Activated T-helper 9 cell treated with anti-CD3 and anti-CD28 coated beads, Interleukin-2, amount 50 U/mL, for 16 hours (primary cell): Measurements from ENCODE around the gene KRT33B.

Source experiments
- DNase-seq: peaks from one replicate; pipeline ENCODE4 v3.0.0-alpha.2; 2020; ENCODE audit warnings: low read depth

The KRT33B gene

DNA sequence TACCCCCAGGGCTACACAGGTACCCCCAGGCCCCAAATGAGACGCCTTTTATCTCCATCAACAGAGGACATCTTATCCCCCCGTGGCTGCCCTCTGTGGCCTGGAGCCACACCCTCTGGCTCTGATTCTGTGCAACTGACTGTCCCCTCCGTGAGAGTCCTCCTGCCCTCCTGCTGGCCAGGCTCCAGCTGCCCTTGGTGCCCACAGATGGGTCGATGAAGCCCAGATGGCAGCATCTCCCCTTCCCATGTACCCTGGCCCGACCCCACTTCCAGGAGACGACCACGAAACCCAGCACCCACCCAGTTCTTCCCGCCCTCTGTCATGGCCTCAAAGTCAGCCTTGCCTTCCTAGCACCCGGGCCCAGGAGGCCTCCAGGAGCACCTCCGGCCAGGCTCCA lies 44.5 kb downstream of the KRT33B start:
- no peak for DNase-seq

DNA sequence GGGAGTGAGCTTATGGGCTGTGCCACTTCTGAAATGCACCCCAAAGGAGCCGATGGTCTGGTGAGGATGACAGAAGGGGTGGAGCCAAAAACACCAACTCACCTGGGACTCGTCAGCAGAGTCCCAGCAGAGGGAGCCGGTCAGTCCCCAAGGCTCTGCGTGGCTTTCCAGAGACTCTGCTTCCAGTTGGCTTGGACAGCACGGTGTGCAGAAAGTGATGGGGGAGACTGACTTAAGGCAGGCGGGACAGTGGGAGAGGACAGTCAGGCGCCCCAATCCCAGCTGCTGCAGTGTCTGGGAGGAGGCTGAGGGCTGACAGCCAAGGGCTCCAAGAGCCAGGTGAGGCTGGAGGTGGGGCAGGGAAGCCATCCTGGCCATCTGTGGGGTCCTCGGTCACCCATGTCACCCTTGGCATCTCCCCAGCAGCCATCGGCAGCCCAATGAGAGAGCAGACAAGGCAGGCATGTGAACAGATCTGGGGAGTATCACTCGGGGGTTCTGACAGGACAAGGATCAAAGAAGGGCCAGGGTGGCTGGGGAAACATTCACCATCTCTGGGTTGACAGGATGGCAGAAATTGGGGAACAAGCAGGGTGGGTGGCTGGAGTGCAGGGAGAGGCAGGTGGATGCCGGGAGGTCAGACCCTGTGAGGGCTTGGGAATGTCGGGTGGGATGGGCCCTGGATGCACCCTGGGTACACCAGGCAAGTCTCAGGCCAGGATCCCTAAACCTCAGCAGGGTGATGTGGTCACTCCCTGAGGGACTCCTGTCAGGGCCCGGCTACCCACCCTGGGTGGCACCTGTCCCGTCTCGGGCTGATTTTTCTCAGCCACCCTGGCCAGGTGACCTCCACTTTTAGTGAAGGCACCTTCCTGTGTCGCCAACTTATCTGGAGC lies 45.2 kb downstream of the KRT33B start:
- no peak for DNase-seq

DNA sequence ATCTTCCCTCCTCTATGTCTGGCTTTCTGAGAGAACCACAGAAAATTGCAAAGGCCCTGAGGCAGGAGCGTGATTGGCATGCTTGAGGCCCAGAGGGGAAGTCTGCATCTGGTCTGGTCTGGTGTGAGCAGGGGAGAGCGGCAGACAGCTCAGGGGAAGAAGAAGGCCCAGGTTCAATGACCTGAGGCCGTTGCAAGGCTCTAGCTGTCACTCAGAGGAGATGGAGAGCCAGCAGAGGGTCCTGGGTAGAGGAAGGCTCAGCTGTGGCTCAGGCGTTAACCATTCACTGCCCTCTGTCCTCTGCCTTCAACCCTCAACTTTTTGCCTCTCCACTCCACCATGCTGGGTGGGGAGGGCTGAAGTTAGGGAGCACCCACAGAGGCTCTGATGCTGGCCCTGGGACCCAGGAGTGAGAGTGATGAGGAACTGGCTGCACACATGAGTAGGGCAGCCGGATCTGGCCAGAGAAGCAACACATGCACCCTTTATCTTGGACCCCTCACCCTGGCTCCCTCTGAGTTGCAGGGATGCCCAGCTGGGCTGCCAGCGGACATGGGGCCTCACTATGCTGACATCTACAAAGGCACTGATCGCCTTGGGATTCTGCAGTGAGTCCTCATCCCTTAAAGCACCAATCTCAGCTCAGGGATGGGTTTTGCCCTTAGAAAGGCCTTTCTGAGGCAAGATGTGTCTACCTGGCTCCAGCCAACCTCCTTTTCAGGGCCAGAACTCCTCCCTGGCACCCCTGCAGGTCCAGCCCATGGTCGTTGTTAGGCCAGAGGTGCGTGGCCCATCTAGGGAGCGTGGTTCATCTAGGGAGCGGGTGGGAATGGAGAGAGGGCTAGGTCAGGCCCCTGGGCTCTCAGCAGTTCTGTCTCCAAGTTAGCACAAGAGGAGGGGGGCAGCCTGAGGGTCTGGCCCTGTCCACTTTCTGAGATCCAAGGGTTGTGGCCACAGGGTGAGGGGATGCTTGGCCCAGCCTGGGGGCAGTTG lies 46.4 kb downstream of the KRT33B start:
- DNase-seq, result no peak

DNA sequence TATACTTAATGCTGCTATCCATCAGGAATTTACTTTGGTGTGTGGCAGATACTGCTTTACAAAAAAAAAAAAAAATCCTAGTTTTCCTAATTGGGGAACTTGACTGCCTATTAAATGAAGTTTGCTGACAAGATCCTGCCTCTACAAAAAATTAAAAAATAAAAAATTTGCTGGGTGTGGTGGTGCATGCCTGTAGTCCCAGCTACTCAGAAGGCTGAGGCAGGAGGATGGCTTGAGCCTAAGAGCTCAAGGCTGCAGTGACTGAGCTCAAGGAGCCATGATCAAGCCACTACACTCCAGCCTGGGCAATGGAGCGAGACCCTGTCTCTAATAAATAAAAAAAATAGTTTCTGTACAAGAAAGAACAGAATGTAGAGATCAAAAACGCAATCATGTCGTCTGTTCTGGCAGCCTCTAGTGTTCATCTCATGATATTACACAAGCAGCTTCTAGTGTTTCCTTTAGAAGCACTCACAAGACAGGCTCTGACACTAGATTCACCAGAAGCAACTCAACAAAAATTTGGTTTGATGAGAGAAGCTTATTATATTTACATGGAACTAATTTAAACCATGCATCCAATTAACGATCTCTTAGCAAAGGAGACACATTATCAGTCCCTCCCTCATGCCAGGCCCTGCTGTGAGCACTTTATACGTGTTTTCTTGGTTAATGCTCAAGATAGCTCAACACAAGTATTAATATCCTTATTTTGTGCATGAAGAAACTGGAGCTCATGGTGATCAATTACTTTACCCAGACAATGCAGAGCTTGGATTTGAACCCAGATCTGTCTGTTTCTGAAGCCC lies 47.3 kb downstream of the KRT33B start:
- DNase-seq, result no peak

DNA sequence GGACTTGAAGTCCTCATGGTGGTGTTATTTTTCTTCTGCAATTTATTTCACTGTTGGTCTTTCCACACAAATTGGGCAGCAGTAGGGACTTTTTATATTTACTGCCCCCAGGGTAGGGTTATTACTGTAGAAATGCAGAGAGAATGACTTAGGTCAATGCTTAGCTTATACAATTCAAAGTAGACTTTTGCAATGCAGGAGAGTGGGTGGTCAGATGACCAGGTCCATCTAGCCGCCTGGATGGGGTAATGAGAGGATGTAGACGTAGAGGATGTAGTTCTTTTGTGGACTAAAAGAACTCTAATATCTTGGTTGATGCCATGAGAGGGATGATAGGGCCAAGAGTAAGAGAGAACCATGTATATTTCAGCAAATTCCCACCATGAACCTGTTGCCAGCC lies 51.4 kb downstream of the KRT33B start:
- DNase-seq, result no peak

DNA sequence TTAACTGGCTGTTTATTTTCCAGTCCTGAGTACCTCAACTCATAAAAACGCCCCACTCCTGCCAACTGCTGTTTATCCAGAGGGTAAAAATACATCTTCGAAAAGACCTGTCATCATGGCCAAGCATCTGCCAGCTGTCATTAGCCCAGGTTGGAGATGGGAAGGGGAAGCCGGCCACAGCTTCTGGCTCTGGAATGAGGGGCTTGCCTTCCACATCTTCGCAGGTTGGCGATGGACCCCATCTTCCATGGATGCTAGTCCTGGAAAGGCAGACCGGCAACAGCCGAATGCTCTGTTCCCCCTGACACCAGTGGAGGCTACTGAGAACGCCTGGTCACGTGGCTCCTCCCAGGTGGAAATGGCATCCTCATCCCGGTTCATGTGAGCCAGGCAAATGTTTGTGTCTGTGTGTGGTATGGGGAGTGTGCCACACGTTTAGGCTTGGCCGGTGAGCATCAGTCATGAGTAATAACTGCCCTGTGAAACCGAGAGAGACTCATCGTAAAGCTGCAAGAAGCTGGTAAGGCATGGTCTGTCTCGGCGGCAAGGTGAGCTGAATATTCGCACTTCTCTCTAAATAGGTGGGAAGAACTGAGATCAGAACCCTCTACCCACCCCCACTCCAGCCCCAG lies 53.7 kb downstream of the KRT33B start:
- DNase-seq, result no peak

DNA sequence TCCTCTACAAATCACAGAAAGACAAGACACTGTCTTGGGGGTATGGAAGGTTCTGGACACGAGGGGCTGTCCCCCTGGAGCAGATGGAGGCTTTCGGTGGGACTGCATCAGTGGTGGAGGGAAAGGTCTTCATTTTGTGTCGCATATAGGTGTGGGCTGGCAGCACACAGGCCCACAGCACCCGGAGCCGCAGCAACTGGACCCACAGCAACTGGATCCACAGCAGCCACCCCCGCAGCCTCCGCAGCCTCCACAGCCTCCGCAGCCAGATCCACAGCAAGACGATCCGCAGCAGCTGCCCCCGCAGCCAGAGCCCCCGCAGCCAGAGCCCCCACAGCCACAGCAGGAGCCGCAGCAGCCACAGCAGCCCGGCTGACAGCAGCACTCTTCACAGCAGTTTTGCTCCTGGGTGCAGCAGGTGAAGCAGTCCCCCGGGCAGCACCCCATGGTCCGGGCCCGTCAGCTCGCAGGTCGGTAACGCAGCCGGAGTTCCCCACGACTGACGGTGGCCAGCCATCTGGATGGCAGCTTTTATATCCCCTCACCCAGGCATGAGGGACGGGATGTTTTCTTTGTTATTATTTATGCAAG lies 54.3 kb downstream of the KRT33B start, which contains the start of gene KRTAP17-1:
TSS of gene KRTAP17-1 (minus strand) at position 507 of the 591 bp plus-strand sequence. CDS start at position 447, 60 bp downstream.
- no peak for DNase-seq
